GM18498 (cell line): ENCODE results near the gene FSTL4.
"Not testable (repeated sequence)": the region's sequence is repeated elsewhere in the genome, so short reads cannot be mapped to it uniquely, and the experiment has no call there.

Experiments
- ATAC-seq: cut with Tn5 transposase; IDR thresholded peaks from one replicate; pipeline ENCODE4 v1.9.1; 2021; ENCODE audit warnings: mild to moderate bottlenecking, moderate library complexity; ENCODE audit not compliant: unreplicated experiment

FSTL4 gene

DNA sequence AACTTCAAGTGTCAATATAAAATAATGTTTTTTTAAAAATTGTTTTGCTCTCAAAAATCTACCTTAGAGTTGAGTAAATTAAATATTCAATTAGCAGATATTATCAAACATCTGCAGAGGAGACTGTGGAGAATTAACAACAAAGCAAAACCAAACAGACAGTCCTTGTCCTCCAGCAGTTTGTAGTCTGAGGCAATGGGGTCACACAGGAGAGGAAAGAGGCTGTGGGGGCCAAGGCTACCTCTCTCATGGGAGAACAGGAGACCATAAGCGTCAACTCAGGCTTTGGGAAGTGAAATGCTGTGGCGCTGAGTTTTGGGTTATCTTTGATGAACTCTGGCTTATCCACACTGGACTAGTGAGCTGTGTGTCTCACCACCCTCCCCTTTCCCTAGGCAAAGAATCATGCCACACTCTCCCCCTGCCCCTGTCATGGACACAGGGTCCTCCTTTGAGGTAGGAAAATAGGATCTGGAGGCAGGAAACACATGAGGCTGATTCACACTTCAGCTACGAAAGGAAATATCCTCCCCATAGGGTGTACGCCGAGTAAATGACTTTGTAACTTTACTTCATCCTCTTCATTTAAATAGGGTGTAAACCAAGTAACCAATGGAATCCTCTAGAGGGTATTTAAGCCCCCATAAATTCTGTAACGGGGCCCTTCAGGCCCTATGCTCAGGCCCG lies 152.7 kb downstream of the FSTL4 start:
- ATAC-seq: no peak

DNA sequence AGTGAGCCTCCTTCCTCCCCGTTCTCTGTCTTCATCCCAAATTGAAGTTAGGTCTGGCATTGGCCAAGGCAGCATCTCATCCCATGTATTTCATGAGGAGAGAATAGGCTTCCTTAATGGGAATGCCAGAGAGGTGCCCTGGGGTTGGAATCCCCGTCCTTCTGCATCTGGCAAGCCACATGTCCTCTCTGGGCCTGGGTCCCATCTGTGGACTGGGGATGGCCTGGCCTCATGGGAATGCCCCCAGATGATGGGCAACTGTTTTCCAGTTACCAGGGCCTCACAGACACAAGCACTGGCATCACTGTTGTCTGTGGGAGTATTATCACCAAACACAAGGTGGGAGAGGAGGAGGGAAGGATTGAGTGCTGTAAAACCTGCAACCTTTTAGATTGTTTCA lies 153.9 kb downstream of the FSTL4 start:
- ATAC-seq: no peak

DNA sequence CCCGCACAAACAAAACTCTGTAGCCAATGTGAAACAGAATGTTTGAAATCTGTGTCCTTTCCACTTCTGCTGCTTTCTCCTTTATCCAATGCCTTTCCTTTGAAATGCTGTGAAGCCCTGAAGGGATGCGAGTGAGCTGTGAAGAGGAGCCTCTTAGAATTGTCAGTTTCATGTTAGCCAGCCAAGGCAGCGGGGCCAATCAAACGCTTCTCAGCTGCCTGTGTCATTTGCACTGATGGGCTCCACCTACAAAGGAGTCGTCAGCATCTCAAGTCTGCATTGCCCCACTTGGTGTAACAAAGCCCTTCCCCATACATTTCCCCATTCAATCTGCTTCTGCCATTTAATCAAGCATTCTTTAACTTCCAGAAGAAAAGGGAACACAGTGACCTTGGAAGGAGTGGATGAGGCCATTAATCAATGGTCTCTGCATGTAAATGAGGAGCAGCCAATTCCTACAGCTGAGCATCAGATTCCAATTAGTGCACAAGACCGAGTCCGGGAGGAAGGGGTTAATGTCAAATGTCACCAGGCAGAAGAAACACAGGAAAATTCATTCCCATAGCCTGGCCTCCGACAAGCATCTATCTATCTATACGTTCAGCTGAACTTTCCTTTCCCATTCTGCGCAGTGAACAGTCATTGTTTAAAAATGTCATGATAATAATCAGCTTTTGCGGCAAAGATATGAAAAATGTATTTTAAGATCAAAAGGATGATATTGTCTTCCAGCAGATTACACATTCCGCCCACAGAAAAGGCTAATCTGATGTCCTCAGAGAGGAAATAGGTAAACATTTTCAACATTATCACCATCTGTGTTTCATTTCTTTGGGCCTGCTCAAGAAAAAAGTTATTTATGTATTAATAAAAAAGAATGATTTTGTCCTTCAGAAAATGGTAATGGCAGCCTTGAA lies 154.6 kb downstream of the FSTL4 start:
- ATAC-seq: no peak

DNA sequence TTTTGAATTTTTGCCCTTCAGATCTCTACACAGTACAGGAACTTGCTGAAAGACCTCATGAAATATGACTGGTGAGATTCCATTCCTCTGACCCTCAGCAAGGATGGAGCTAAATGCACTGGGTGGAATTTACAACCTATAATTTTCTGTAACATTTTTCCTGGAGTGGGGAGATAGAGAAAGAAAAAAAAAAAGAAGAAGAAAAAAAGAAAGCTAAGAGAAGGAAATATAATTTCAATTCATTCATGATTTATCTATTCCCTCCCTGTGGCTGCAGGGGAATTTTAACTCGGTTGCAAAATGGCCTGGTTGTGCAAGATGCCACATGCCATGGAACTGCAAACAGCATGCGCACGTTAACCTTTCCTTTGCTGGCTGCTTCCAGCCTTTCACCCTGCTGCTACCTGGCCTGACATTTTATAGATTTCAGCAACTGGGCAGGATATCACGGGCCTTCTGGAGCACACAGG lies 155.4 kb downstream of the FSTL4 start:
- ATAC-seq: no peak

DNA sequence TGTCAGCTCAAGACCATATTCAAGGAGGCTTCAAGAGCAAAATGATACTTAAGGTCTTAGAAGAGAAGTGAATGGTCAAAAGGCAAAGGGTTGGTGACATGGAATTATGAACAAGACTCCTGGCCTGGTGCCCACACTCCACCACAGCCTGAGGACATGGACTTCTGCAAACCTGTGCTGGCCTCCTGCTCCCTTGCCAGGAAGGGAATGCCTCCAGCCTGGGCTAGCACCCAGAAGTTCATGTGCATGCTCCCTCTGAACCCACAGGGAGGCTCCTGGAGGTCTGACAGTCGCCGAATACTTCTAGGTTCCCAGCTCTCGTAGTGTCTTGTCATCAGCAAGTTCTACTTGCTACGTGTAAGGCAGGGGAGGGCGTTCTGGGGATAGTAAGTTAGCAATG lies 156.7 kb downstream of the FSTL4 start:
- ATAC-seq: no peak

DNA sequence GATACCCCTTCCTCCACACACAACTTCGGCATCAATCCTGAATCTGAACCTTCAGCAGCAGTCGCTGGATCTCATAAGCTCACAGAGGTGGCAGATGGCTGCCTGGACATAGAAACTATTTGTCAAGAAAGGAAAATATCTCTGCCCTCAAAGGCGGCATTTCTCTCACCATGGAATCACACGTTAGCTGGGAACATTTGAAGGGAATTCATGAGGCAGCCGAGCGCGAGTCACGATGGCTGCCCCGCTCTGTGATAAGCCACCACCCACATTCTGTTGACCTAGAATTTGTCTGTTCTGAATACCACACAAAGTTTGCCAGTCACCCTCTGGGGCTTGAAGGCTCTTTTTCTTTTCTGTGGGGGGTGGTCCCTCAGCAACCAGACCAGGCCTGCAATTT lies 157.9 kb downstream of the FSTL4 start:
- no peak for ATAC-seq

DNA sequence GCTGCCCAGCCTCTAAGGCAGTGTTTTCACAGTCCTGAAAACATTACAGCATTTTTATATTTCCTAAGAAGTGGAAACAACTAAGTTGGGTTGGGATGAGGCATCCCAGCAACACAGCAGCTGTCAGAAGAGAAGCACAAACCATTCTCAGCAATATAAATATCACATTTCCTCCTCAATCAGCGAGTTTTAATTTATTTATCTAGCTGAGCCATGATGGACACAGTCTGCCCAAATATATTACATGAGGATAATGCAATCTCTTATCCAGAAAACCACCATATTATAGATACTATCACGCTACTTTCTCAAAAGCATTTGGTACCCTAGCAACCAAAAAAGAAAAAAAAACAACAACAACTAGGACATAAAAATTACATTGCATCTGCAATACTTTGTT lies 158.5 kb downstream of the FSTL4 start:
- no peak for ATAC-seq

DNA sequence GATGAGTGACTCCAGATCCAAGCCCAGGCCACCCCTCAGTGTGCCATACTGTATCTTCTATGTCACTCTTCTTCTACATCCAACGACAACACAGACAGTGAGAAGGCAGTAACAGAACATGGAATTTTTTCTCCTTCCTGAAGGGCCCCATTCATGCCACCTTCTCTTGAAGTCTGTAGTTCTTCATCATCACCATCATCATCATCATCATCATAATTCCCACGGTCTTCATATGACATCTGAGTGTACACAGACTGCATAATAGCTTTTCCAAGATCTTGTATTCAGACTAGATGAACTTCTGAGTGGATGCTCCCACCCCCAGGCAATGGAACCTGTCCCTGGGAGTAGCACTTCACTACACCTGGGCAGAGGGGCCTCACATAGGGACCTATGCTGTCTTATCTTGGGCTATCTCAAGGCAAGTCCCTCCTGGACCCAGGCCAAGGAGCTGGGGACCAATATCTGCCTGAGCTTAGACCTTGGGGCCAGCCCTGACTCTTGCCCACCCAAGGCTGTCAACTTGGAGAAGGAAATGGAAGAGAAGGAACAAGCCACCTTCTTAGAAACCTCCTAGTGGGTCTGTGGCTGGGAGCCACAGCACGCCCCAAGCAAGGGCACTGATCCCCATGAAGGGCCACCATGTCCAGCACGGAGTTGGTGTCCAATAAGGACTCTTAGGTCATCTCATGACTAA lies 159.1 kb downstream of the FSTL4 start:
- ATAC-seq: no peak

DNA sequence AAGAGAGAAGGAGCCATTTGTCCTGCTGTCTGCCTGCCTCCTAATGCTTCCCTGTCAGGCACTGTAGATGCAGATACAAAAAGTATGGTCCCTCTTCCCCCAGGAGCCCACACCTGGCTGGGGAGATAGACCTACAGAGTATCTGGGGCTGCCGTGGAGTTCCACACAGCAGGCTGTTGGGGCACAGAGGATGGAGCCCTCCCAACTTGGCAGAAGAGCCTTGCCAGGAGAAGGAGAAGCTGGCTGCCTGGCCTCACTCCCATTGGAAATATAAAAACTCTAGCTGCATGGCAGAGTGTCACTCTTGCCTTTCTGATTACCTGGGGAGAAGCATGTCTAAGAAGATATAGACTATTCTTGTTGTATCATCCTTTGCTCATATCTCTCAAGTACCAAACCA lies 160.4 kb downstream of the FSTL4 start:
- no peak for ATAC-seq

DNA sequence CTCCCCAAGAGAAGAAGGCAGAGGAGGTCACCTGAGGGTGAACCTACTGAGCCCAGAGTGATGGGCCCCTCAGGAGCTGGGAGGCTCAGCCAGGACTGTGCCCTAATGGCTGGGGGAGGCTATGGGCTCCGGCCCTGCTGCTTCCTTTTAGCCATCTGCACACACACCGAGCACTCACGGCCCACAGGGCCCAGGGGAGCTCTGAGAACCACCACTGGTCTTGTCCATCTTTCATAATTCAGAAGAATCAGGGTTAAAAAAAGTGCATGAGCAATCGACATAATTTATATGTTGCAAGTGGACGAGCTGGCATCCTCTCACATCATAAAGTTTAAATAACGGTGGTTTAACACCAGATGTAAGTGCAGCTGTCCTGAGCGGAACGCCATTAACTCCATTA lies 162.1 kb downstream of the FSTL4 start:
- ATAC-seq: no peak

DNA sequence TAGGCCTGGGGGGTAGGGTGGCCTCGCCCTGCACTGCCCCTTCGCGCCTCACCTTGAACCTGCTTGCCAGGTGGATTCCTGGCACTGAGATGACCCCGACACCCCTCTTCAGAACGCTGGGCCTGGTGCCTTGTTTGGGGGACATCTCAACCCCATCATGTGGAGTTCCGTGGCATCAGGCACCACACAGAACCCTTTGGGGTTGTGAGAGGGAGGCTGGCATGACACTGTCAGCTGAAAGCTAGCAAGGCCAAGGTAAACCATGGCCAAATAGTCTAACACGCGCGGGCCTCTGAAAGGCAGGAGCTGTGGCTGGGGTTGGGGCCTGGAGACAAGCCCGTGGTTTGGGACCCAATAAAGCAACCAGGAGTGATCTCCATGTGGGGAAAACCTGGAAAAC lies 163.2 kb downstream of the FSTL4 start:
- no peak for ATAC-seq

DNA sequence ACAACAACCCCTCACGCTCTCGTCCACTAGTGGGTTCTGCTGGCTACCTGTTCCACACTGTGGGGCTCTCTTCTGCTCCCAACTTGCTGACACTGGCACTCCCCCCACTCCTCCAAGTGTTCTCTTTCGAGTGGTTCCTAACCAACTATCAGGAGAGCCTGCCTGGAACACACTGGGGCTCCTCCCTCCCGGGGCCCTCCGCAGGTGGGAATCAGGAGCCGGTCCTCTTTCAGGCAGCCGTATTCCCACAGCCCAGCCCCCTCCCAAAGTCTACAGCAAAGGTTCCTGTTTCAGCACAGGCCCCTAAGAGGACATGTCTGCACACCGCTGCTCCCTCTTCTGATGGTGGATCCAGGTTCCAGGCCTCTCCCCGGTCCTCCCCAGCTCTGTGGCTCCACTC lies 165.9 kb downstream of the FSTL4 start:
- ATAC-seq: no peak

DNA sequence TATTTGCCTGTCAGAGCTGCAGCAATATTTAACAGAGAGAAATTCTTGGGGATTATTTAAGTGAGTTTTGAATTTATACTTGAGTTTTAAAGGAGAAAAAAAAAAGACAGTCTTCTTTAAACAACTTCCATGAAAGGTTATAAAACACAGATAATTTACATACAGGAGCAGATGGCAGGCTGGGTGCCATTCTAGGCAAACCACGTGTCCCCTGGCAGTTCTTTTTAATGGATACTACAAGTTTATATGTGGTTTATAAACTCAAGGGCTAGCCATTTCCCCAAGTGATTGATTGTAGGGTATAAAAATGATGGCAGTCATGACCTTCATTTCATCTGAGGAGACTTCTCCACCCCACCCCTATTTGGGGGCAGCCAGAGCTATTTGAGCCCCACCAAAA lies 166.6 kb downstream of the FSTL4 start:
- ATAC-seq: no peak

DNA sequence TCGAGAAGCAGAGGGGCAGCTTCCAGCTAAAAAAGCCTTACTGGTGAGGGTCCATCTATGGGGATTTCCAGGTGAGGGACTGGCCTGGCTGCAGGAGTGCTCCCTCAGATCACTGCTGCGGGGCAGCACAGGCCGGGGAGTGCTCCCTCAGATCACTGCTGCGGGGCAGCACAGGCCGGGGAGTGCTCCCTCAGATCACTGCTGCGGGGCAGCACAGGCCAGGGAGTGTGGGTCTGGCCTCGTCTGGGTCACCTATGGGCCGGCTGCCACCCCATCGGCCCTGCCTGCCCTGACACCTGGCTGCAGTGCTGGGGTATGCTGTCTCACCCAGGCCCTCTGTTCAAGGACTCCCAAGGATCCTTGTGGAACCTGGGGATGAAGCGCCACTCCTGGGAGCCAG lies 167.1 kb downstream of the FSTL4 start:
- not testable (repeated sequence) for ATAC-seq

DNA sequence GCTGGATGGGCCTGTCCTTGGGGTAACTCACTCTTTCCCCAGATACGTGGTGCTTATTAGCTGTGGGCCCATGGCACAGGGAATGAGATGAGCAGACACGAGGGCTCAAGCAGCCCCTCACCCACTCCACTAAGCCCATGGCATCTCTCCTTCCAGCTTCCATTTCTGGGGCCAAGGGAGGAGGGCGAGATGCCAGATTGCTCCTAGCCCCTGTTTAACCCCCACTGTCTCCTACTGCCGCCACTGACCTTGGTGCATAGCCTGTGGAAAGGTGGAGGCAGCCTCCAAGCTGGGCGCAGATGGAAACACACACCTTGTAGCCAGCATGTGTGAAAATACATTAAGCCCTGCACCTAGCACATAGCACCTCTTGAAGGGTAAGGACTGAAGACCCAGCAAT lies 167.6 kb downstream of the FSTL4 start:
- ATAC-seq: no peak

DNA sequence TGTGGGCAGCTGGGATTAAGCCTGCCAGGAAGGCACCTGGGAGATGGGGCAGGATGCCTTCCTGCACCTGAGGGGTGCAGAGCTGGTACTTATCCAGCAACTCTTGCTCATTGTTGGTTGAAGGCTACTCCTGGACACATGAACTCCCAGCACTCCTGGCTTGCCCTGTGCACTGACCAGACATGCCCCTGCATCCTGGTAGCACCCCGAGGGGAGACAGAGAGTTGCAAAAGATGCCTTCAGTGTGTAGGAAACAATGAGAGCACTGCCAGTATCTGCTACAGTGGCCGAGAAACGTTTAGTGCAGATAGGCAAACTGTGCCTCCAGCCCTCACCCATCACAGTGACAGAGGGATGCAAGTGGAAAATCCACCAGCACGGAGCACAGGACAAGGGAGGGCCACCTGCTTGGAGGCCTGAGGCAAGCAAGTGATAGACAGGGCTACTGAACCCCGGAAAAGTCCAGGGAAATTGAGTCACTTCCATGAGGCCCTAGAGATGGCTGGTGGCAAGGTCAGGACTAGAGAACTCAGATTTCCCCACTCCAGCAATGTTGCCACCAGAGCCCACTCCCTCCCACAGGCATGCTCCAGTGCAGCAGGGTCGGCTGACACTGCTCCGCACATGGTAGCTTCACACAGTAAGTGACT lies 171.1 kb downstream of the FSTL4 start:
- no peak for ATAC-seq

DNA sequence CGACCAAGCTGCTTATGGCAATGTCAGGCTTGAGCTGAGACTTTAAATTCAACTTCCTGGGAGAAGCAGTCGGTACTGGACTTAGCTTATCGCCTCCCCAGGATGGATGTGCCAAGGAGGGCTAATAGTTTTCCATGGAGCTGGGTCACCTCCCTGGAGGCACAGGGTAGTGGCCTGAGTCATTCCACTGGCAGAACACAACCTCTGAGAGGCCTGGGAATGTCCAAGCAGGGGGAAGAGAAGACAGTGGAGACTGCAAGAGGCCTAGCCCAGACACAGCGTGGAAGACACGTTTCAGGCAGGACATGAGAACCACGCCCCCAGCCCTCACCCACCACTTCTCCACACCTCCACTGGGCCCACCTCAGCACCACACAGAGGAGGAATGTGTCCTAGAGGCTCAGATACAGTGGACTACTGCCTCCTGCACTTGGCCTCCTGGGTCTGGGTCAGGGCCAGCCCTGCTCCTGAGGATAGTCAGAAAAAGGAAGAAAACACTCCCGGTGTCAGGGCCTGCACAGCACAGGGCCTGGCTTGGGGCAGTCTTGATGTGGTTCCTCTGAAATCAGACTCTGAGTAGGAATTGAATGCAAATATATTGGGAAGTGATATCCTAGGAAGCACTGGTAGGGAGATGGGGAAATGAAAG lies 171.8 kb downstream of the FSTL4 start:
- ATAC-seq: no peak

DNA sequence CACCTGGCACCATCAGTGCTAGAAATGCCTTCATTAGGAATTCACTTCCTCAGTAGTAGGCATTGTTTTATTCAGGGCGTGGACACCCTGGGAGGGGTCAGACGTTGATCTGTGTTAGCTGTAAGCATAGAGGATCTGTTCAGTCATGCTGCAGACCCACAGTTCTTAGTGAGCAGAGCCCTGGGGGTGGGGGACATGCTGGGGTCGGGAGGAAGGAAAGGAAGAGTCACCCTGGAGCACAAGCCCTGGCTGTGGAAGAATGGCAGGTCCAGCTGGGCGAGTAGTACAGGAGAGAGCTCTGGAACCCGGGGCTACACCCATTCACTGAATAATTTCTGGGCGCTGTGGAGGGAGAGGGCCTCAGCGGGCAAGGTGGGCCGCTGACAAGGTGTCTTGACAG lies 172.5 kb downstream of the FSTL4 start:
- ATAC-seq: no peak

DNA sequence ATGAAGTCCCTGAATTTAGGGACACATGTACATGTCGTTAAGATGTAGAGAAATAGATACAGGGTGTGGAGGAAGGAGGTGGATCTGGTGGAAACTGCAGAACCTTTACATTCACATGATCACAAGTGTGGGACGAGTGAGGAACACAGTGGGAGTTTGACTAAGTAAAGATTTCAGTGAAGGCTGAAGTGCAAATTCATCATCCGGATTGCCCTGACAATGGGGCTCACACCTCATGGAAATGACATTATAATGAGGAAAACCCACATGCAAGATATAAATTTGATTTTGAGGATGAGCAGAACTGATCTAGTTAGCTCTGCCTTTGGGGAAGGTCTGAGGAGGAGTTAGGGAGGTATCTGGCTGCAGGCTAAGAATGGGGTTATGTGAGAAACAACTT lies 173.9 kb downstream of the FSTL4 start:
- no peak for ATAC-seq

DNA sequence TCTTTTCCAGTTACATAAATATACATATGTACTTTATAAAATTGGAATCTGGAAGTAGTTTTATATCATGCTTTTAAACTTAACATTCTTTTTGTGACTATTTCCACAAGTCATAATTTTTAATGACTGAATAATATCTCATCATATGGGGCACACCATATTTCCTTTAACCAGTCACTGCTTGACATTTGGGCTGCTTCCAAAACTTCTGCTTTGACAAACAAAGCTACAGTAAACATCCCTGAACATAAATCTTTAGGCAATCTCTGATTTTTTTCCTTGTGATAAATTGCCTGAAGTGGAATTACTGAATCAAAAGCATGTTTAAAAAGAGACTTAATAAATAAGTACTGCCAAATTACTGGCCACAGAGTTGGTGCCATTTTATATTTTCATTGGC lies 178.0 kb downstream of the FSTL4 start:
- no peak for ATAC-seq

DNA sequence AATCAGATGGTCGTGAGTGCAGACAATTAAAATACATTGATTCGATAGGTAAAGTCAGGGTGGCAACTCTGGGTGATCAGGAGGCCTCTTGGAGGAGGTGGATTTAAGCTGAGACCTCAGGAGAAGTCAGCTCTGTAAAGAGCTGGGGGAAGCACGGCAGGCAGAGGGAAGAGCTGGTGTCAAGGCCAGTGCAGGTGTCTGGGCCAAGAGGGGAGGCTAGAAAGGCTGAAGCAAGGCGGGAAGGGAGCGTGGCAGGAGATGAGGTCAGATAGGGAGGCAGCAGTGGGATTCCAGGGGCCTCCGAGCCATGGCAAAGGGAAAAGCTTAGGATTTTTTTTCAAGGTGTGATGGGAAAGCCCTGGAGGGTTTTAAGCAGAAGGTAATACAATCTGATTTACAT lies 178.7 kb downstream of the FSTL4 start:
- no peak for ATAC-seq
